ENCODE results near the gene ZCWPW2.

GRCh38 chr3:28322464-28322863, 26.1 kb upstream of the ZCWPW2 start:
- TF ChIP-seq CTCF (IDR thresholded peaks at IDR 0.05) (no peak), POLR2A (IDR thresholded peaks at IDR 0.05) (no peak)
